Liver (tissue), 9 donors: ENCODE results near the gene ASAP2. TPM values are rescaled to one million over a fixed set of nuclear protein-coding genes. Genes with fewer than 3 reads are reported as not detected.

ENCODE experiments used
- DNase-seq: peaks from one replicate; pipeline ENCODE4 v3.0.0-alpha.2; 2017; ENCODE audit warnings: low spot score
- H3K27ac ChIP-seq, 2 donors: one replicate each; pipeline ENCODE4 v1.7.0; 2013; ENCODE audit warnings: inconsistent platforms in 2 of 2, low read length in 2 of 2, control low read depth in 1 of 2, low read depth in 1 of 2, mild to moderate bottlenecking in 1 of 2
- H3K27me3 ChIP-seq, 4 donors: one replicate each; pipeline versions ENCODE4 v1.6.1 to v1.7.0; 2013; ENCODE audit warnings: low read length in 3 of 4, inconsistent platforms in 1 of 4, mild to moderate bottlenecking in 1 of 4, moderate library complexity in 1 of 4; ENCODE audit not compliant: control insufficient read depth in 4 of 4, insufficient read depth in 4 of 4
- H3K36me3 ChIP-seq, 4 donors: one replicate each; pipeline versions ENCODE4 v1.6.1 to v1.7.0; 2013; ENCODE audit warnings: low read length in 3 of 4, mild to moderate bottlenecking in 3 of 4, low read depth in 1 of 4, moderate library complexity in 1 of 4; ENCODE audit not compliant: control insufficient read depth in 4 of 4, insufficient read depth in 3 of 4
- H3K4me1 ChIP-seq, 4 donors: one replicate each; pipeline versions ENCODE4 v1.6.1 to v1.7.0; 2013; ENCODE audit warnings: low read length in 3 of 4, mild to moderate bottlenecking in 3 of 4, moderate library complexity in 1 of 4; ENCODE audit not compliant: control insufficient read depth in 4 of 4, insufficient read depth in 4 of 4
- H3K4me3 ChIP-seq, 3 donors: one replicate each; pipeline versions ENCODE4 v1.6.1 to v1.7.0; 2013; ENCODE audit warnings: low read length in 3 of 3, control low read depth in 1 of 3, low read depth in 1 of 3, mild to moderate bottlenecking in 1 of 3
- H3K9ac ChIP-seq, 2 donors: one replicate each; pipeline ENCODE4 v1.7.0; 2013; ENCODE audit warnings: low read length in 2 of 2, mild to moderate bottlenecking in 2 of 2, moderate library complexity in 2 of 2, control low read depth in 1 of 2, low read depth in 1 of 2
- H3K9me3 ChIP-seq, 4 donors: one replicate each; pipeline versions ENCODE4 v1.6.1 to v1.7.0; 2013; ENCODE audit warnings: low read length in 3 of 4; ENCODE audit not compliant: control insufficient read depth in 4 of 4
- EGR1 ChIP-seq, 2 donors: IDR thresholded peaks; 2 replicates each; pipeline ENCODE4 v1.6.1; 2016 to 2018; ENCODE audit warnings: antibody characterized with exemption in 2 of 2, low read depth in 2 of 2
- FOXA1 ChIP-seq: IDR thresholded peaks from 2 replicates; pipeline ENCODE4 v1.6.1; 2016; ENCODE audit warnings: antibody characterized with exemption
- FOXA2 ChIP-seq: IDR thresholded peaks from 2 replicates; pipeline ENCODE4 v1.6.1; 2016; ENCODE audit warnings: antibody characterized with exemption
- GABPA ChIP-seq, 2 donors: IDR thresholded peaks in 1 of 2; conservative IDR thresholded peaks in 1 of 2; 2 replicates each; pipeline ENCODE4 v1.6.1; 2016; ENCODE audit warnings: antibody characterized with exemption in 2 of 2, mild to moderate bottlenecking in 1 of 2, moderate library complexity in 1 of 2
- HNF4A ChIP-seq, 2 donors: conservative IDR thresholded peaks; 2 replicates each; pipeline ENCODE4 v1.6.1; 2016; ENCODE audit warnings: antibody characterized with exemption in 2 of 2, mild to moderate bottlenecking in 2 of 2
- HNF4G ChIP-seq: IDR thresholded peaks from 2 replicates; pipeline ENCODE4 v1.6.1; 2016; ENCODE audit warnings: antibody characterized with exemption
- JUND ChIP-seq, 2 donors: IDR thresholded peaks; 2 replicates each; pipeline ENCODE4 v1.6.1; 2016; ENCODE audit warnings: antibody characterized with exemption in 2 of 2
- NR2F2 ChIP-seq: IDR thresholded peaks from 2 replicates; pipeline ENCODE4 v1.6.1; 2016; ENCODE audit warnings: antibody characterized with exemption
- RAD21 ChIP-seq, 2 donors: IDR thresholded peaks; 2 replicates each; pipeline ENCODE4 v1.6.1; 2016; ENCODE audit warnings: antibody characterized with exemption in 2 of 2, mild to moderate bottlenecking in 2 of 2
- RXRA ChIP-seq, 2 donors: IDR thresholded peaks; 2 replicates each; pipeline ENCODE4 v1.6.1; 2017 to 2018; ENCODE audit warnings: antibody characterized with exemption in 2 of 2, mild to moderate bottlenecking in 1 of 2
- SP1 ChIP-seq: IDR thresholded peaks from 2 replicates; pipeline ENCODE4 v1.6.1; 2018; ENCODE audit warnings: antibody characterized with exemption, mild to moderate bottlenecking
- TAF1 ChIP-seq: conservative IDR thresholded peaks from 2 replicates; pipeline ENCODE4 v1.6.1; 2016; ENCODE audit warnings: antibody characterized with exemption, mild to moderate bottlenecking
- YY1 ChIP-seq: IDR thresholded peaks from 2 replicates; pipeline ENCODE4 v1.6.1; 2016; ENCODE audit warnings: antibody characterized with exemption, mild to moderate bottlenecking
- WGBS: extraction: QIAGEN DNeasy Blood & Tissue Kit; methylation state at CpG from one replicate; pipeline ENCODE4 v1.1.7; 2013; 5-methylcytosine and 5-hydroxymethylcytosine counted together
- polyA plus RNA-seq, 2 donors: library from polyadenylated mRNA; stranded (reverse) in 1 of 2; unstranded in 1 of 2; fragments of 200-250 nt in 1 of 2; fragments of >200 nt in 1 of 2; fragmentation: Nextera tagmentation in 1 of 2; extraction: Ambion mirVana in 1 of 2; gene quantifications; one replicate each; pipeline versions ENCODE4 v1.2.1 to v1.2.3, GENCODE V29; 2013 to 2015
- total RNA-seq, 2 donors: library from RNA; depleted of rRNA; stranded (reverse); fragments of >200 nt; gene quantifications; one replicate each; pipeline ENCODE4 v1.2.3, GENCODE V29; 2014
- TF ChIP-seq, protein P1 (sequence below): IDR thresholded peaks from 2 replicates; pipeline ENCODE4 v1.6.1; 2016; ENCODE audit warnings: antibody characterized with exemption
- TF ChIP-seq, protein P2 (sequence below): fragments of 150-350 bp; IDR thresholded peaks from 2 replicates; pipeline ENCODE4 v1.5.1; 2017; ENCODE audit warnings: improper control_type of control experiment, low read depth, low read length; ENCODE audit not compliant: missing input control
- TF ChIP-seq, protein P3 (sequence below): IDR thresholded peaks from 2 replicates; pipeline ENCODE4 v1.6.1; 2016; ENCODE audit warnings: antibody characterized with exemption, mild to moderate bottlenecking
- TF ChIP-seq, protein P4 (sequence below): IDR thresholded peaks from 2 replicates; pipeline ENCODE4 v1.6.1; 2016; ENCODE audit warnings: antibody characterized with exemption
- TF ChIP-seq, protein P5 (sequence below): IDR thresholded peaks from 2 replicates; pipeline ENCODE4 v1.6.1; 2016; ENCODE audit warnings: antibody characterized with exemption
- donor health status: healthy.
- donor health status: healthy.
- donor health status: healthy.
- donor health status: healthy.
- donor health status: healthy.

Gene ASAP2
- total and polyA plus RNA-seq, 4 donors: 0.36 to 5.9 (median 2.6) TPM

DNA sequence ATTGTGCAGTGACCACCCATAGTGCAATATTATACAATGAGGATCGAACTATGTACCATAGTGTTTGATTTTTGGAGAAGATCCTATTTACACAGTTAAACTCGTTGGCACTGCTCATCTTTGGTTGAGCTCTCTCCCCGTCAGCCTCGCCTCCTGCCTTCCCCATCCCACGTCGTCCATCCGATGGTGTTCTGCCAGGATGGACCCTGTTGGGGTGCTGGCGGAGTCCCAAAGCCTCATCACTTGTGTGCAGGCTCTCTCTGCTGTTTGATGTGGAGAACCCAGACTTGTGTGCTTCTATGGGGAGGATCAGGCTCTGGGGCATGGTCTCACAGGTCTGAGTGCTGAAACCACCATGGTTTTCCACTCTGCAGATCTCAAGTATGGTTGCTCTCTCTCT is 131.3 kb downstream of the ASAP2 start:
- H3K27ac ChIP-seq: peak overlapping the region; percentile 91 to 96

More for the DNA sequence above, 131.3 kb downstream of the ASAP2 start:
- Histone ChIP-seq H3K9ac (no peak overlapping the region), H3K36me3 (no peaks in the 10 kb centered on the region), H3K4me1 (peaks cover 2 to 30% (median 17%) of the 10 kb centered on the region in 4 donors), H3K27me3 (no peaks in the 10 kb centered on the region), H3K9me3 (no peaks in the 10 kb centered on the region), H3K4me3 (no peak overlapping the region)
- no peak for DNase-seq
- WGBS: 56% methylated on average over 8 of the region's 8 CpGs
- no peak for TF ChIP-seq RXRA (IDR thresholded peaks at IDR 0.05)
- TF ChIP-seq JUND (IDR thresholded peaks at IDR 0.05): no peak
- TF ChIP-seq, protein P1, sequence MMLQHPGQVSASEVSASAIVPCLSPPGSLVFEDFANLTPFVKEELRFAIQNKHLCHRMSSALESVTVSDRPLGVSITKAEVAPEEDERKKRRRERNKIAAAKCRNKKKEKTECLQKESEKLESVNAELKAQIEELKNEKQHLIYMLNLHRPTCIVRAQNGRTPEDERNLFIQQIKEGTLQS: no peak
- TF ChIP-seq, protein P2, sequence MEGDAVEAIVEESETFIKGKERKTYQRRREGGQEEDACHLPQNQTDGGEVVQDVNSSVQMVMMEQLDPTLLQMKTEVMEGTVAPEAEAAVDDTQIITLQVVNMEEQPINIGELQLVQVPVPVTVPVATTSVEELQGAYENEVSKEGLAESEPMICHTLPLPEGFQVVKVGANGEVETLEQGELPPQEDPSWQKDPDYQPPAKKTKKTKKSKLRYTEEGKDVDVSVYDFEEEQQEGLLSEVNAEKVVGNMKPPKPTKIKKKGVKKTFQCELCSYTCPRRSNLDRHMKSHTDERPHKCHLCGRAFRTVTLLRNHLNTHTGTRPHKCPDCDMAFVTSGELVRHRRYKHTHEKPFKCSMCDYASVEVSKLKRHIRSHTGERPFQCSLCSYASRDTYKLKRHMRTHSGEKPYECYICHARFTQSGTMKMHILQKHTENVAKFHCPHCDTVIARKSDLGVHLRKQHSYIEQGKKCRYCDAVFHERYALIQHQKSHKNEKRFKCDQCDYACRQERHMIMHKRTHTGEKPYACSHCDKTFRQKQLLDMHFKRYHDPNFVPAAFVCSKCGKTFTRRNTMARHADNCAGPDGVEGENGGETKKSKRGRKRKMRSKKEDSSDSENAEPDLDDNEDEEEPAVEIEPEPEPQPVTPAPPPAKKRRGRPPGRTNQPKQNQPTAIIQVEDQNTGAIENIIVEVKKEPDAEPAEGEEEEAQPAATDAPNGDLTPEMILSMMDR: no peak
- no peak for TF ChIP-seq SP1
- no peak for TF ChIP-seq FOXA2
- no peak for TF ChIP-seq YY1
- no peak for TF ChIP-seq NR2F2
- TF ChIP-seq HNF4G: no peak
- TF ChIP-seq, protein P3, sequence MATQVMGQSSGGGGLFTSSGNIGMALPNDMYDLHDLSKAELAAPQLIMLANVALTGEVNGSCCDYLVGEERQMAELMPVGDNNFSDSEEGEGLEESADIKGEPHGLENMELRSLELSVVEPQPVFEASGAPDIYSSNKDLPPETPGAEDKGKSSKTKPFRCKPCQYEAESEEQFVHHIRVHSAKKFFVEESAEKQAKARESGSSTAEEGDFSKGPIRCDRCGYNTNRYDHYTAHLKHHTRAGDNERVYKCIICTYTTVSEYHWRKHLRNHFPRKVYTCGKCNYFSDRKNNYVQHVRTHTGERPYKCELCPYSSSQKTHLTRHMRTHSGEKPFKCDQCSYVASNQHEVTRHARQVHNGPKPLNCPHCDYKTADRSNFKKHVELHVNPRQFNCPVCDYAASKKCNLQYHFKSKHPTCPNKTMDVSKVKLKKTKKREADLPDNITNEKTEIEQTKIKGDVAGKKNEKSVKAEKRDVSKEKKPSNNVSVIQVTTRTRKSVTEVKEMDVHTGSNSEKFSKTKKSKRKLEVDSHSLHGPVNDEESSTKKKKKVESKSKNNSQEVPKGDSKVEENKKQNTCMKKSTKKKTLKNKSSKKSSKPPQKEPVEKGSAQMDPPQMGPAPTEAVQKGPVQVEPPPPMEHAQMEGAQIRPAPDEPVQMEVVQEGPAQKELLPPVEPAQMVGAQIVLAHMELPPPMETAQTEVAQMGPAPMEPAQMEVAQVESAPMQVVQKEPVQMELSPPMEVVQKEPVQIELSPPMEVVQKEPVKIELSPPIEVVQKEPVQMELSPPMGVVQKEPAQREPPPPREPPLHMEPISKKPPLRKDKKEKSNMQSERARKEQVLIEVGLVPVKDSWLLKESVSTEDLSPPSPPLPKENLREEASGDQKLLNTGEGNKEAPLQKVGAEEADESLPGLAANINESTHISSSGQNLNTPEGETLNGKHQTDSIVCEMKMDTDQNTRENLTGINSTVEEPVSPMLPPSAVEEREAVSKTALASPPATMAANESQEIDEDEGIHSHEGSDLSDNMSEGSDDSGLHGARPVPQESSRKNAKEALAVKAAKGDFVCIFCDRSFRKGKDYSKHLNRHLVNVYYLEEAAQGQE: no peak
- TF ChIP-seq, protein P4, sequence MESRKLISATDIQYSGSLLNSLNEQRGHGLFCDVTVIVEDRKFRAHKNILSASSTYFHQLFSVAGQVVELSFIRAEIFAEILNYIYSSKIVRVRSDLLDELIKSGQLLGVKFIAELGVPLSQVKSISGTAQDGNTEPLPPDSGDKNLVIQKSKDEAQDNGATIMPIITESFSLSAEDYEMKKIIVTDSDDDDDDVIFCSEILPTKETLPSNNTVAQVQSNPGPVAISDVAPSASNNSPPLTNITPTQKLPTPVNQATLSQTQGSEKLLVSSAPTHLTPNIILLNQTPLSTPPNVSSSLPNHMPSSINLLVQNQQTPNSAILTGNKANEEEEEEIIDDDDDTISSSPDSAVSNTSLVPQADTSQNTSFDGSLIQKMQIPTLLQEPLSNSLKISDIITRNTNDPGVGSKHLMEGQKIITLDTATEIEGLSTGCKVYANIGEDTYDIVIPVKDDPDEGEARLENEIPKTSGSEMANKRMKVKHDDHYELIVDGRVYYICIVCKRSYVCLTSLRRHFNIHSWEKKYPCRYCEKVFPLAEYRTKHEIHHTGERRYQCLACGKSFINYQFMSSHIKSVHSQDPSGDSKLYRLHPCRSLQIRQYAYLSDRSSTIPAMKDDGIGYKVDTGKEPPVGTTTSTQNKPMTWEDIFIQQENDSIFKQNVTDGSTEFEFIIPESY: no peak
- TF ChIP-seq, protein P5, sequence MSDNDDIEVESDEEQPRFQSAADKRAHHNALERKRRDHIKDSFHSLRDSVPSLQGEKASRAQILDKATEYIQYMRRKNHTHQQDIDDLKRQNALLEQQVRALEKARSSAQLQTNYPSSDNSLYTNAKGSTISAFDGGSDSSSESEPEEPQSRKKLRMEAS: no peak
- TF ChIP-seq GABPA (IDR thresholded peaks at IDR 0.05 in 1 of 2, conservative IDR thresholded peaks at IDR 0.05 in 1 of 2): no peak
- TF ChIP-seq HNF4A (conservative IDR thresholded peaks at IDR 0.05): no peak
- TF ChIP-seq TAF1: no peak
- no peak for TF ChIP-seq RAD21 (IDR thresholded peaks at IDR 0.05)
- TF ChIP-seq EGR1 (IDR thresholded peaks at IDR 0.05; ENCODE audit: low read depth in 2 of 2): no peak
- no peak for TF ChIP-seq FOXA1
